ENCODE data around the gene VWA8. TPM values are rescaled to one million over a fixed set of nuclear protein-coding genes. Genes with fewer than 3 reads are reported as not detected.

The VWA8 gene
- total and polyA plus RNA-seq, 9 donors: 4.5 to 25.1 (median 21.0) TPM

DNA sequence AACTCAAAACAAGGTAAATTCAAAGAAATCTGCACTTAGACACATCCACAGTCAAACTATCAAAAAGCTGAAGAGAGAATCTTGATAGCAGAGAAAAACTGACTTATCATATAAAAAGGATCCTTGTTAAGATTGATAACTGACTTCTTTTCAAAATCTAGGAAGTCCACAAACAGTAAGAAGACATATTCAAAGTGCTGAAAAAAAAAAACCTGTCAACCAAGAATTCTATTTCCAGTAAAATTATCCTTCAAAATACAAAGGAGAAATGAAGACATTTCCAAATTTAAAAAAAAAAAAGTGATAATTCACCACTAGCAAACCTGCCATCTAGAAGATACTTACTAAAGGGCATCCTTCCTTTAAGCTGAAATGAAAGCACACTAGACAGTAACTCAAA is 15.0 kb downstream of the VWA8 start:
- H3K9me3 ChIP-seq: peaks cover 0 to 6% of the 10 kb centered on the region in 2 donors
- DNase-seq: no peak
- intact Hi-C loops (cut with DNase I): no loop called here
- H3K4me1 ChIP-seq (ENCODE audit: insufficient read depth): no peaks in the 10 kb centered on the region
- H3K27me3 ChIP-seq: no peaks in the 10 kb centered on the region
- H3K4me3 ChIP-seq: no peak overlapping the region
- H3K36me3 ChIP-seq: no peaks in the 10 kb centered on the region
- H3K27ac ChIP-seq: no peak overlapping the region
- no peak for TF ChIP-seq EP300 (IDR thresholded peaks at IDR 0.05)
- no peak for TF ChIP-seq POLR2A (IDR thresholded peaks at IDR 0.05)
- no peak for TF ChIP-seq CTCF (IDR thresholded peaks at IDR 0.05)

DNA sequence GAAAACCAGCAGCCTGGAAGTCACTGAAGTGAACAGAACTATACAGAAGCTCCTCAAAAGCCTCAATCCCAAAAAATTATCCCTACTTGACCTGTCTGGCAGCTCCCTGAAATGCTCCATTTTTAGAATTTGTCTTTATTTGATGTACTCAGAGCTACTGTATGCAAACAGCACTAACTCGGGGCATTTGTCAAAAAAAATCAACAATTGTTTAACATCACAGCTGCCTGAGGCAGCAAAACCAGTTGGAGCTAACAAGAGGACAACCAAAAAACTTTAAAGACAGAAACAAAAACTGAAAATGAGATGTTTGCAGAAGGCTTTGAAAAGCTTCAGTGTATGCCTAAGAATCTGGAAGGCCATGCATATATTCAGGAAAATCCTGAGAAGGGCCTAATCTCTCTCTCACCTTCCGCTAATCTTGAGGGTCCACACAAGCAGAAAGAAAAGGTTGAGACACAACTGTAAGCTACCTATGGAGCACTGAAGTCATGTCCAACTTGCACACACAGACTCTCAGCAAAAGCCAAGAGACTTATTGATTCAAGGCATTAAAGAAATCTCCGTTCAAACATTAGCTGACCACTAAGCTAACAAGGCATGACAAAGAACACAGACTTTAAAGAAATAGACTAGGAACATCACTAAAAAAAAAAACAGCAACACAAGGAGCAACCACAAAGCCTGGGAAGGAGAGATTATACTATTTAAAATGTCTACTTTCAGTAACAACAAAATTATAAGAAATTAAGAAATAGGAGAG is 16.1 kb downstream of the VWA8 start:
- WGBS, 3 donors: 85 to 91% (median 89%) methylated on average over 3 of the region's 3 CpGs
- Histone ChIP-seq H3K9me3 (peaks cover 0 to 6% of the 10 kb centered on the region in 2 donors), H3K27me3 (no peaks in the 10 kb centered on the region), H3K27ac (no peak overlapping the region), H3K36me3 (no peaks in the 10 kb centered on the region), H3K4me3 (no peak overlapping the region), H3K4me1 (ENCODE audit: insufficient read depth) (no peaks in the 10 kb centered on the region)
- DNase-seq: no peak
- TF ChIP-seq POLR2A (IDR thresholded peaks at IDR 0.05): no peak
- no peak for TF ChIP-seq EP300 (IDR thresholded peaks at IDR 0.05)
- intact Hi-C loops (cut with DNase I): no loop called here

GRCh38 chr13:41944229-41944628 is 16.7 kb downstream of the VWA8 start:
- 95 to 98% (median 96%) methylated on average over 3 of the region's 3 CpGs for WGBS, 3 donors
- no peaks in the 10 kb centered on the region for H3K36me3 ChIP-seq
- no peak overlapping the region for H3K27ac ChIP-seq
- no peak for TF ChIP-seq POLR2A (IDR thresholded peaks at IDR 0.05)
- intact Hi-C loops (cut with DNase I): no loop called here
- no peaks in the 10 kb centered on the region for H3K27me3 ChIP-seq
- H3K4me1 ChIP-seq (ENCODE audit: insufficient read depth): no peaks in the 10 kb centered on the region
- H3K9me3 ChIP-seq: peaks cover 0 to 6% of the 10 kb centered on the region in 2 donors
- DNase-seq: no peak
- H3K4me3 ChIP-seq: no peak overlapping the region

GRCh38 chr13:41942462-41943094 is 18.3 kb downstream of the VWA8 start:
- Histone ChIP-seq H3K4me3 (no peak overlapping the region), H3K4me1 (ENCODE audit: insufficient read depth) (no peaks in the 10 kb centered on the region), H3K36me3 (no peaks in the 10 kb centered on the region), H3K27me3 (no peaks in the 10 kb centered on the region), H3K27ac (no peak overlapping the region), H3K9me3 (peaks cover 0 to 6% of the 10 kb centered on the region in 2 donors)
- intact Hi-C loops (cut with DNase I): no loop called here
- WGBS, 3 donors: 98 to 100% (median 100%) methylated on average over 2 of the region's 2 CpGs
- no peak for DNase-seq
- TF ChIP-seq EP300 (IDR thresholded peaks at IDR 0.05): no peak
- no peak for TF ChIP-seq POLR2A (IDR thresholded peaks at IDR 0.05)
- TF ChIP-seq CTCF (IDR thresholded peaks at IDR 0.05): no peak

DNA sequence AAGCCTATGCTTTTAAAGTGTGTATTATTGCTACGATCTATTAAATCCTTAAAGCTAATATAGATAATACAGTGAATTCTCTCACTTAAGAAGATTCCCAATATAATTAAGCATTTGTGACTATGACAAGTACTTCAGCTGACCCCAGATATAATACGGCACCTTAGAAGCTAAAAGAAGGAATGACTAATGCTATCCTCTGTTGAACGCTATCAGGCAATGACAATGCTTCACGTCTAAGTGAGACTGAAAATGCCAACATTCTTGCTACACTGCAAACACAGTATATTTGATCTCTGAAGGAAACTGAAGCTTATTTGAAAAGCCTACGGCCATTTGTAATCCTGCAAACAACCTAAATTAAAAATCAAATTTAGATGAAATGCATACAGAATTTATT is 19.7 kb downstream of the VWA8 start:
- 89 to 96% (median 94%) methylated on average over 5 of the region's 5 CpGs for WGBS, 3 donors
- DNase-seq: no peak
- Histone ChIP-seq H3K27me3 (no peaks in the 10 kb centered on the region), H3K36me3 (no peaks in the 10 kb centered on the region), H3K4me1 (ENCODE audit: insufficient read depth) (no peaks in the 10 kb centered on the region), H3K4me3 (no peak overlapping the region), H3K27ac (no peak overlapping the region), H3K9me3 (no peaks in the 10 kb centered on the region)
- intact Hi-C loops (cut with DNase I): no loop called here
- TF ChIP-seq POLR2A (IDR thresholded peaks at IDR 0.05): no peak

- intact Hi-C loops (cut with DNase I): no loop called here
Observed at GRCh38 chr13:41939398-41939797, 21.5 kb downstream of the VWA8 start.

More at GRCh38 chr13:41939398-41939797, 21.5 kb downstream of the VWA8 start:
- no peak for TF ChIP-seq EP300 (IDR thresholded peaks at IDR 0.05)
- no peak for TF ChIP-seq CTCF (IDR thresholded peaks at IDR 0.05)
- TF ChIP-seq POLR2A (IDR thresholded peaks at IDR 0.05): no peak
- no peak overlapping the region for H3K4me3 ChIP-seq
- no peak for DNase-seq
- no peak overlapping the region for H3K27ac ChIP-seq
- H3K9me3 ChIP-seq: no peaks in the 10 kb centered on the region
- H3K27me3 ChIP-seq: no peaks in the 10 kb centered on the region
- H3K4me1 ChIP-seq (ENCODE audit: insufficient read depth): no peaks in the 10 kb centered on the region
- no peaks in the 10 kb centered on the region for H3K36me3 ChIP-seq
